Vagina (tissue), 2 donors: ENCODE results near the gene COMMD2. TPM values are rescaled to one million over a fixed set of nuclear protein-coding genes. Genes with fewer than 3 reads are reported as not detected.

Experiments
- DNase-seq, 2 donors: peaks; one replicate each; pipeline ENCODE4 v3.0.0-alpha.2; 2017; ENCODE audit errors: extremely low spot score in 2 of 2
- H3K27ac ChIP-seq: fragments of 200-600 bp; sonication (generic); one replicate; pipeline ENCODE4 v1.5.1; 2019
- H3K27me3 ChIP-seq: fragments of 200-600 bp; sonication (generic); one replicate; pipeline ENCODE4 v1.5.1; 2019
- H3K36me3 ChIP-seq, 2 donors: fragments of 200-600 bp; sonication (generic); one replicate each; pipeline ENCODE4 v1.5.1; 2017 to 2019
- H3K4me1 ChIP-seq: fragments of 200-600 bp; sonication (generic); one replicate; pipeline ENCODE4 v1.5.1; 2019
- H3K4me3 ChIP-seq, 2 donors: fragments of 200-600 bp; sonication (generic); 1 replicate in 1 of 2; 2 replicates in 1 of 2; pipeline ENCODE4 v1.5.1; 2016 to 2019
- H3K9me3 ChIP-seq: fragments of 200-600 bp; sonication (generic); one replicate; pipeline ENCODE4 v1.5.1; 2019
- POLR2A ChIP-seq, 2 donors: fragments of 450-650 bp; IDR thresholded peaks; one replicate each; pipeline ENCODE4 v1.6.1; 2017; ENCODE audit warnings: antibody characterized with exemption in 2 of 2, mild to moderate bottlenecking in 2 of 2, moderate library complexity in 2 of 2
- POLR2AphosphoS5 ChIP-seq, 2 donors: sonication (generic); formaldehyde crosslinking; IDR thresholded peaks; one replicate each; pipeline ENCODE4 v1.9.0; 2017; ENCODE audit warnings: antibody characterized with exemption in 2 of 2, mild to moderate bottlenecking in 2 of 2, low read depth in 1 of 2; ENCODE audit not compliant: insufficient read depth in 1 of 2
- intact Hi-C: fragments of 100-400 bp; cut with DNase I; formaldehyde crosslinking; loops from one replicate; pipeline ENCODE4 v1.15.1; 2023
- total RNA-seq: library from RNA; depleted of rRNA; stranded (reverse); fragments of >200 nt; gene quantifications from one replicate; pipeline ENCODE4 v1.2.3, GENCODE V29; 2016
- TF ChIP-seq, protein P1 (sequence below), 3 experiments: fragments of 450-650 bp in 2 of 3; fragments of 200-600 bp in 1 of 3; sonication (generic) in 1 of 3; IDR thresholded peaks; one replicate each; pipeline ENCODE4 v1.5.1; 2017 to 2019; ENCODE audit warnings: antibody characterized with exemption in 3 of 3, mild to moderate bottlenecking in 2 of 3, moderate library complexity in 2 of 3

Gene COMMD2
- total RNA-seq, 1 donor from 2014 or later, result 18.9 TPM

DNA sequence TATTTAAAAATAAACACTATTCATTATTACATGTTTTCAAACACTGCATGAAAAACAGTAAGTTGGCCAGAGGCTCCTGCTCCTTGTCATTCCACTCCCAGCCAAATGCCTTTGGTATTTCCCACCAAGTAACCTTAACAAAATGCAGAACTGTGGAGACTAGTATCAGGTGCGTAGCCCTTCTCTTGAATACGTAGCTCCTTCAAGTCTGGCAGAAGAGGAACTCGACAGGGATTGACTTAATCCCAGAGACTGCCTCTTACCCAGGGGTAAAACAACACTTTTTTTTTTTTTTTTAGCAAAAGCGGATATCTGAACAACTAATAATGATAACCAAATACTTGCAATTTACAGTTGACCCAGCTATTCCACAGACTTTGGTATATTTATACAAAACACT, 738 bp downstream of the COMMD2 start:
- TF ChIP-seq POLR2A (IDR thresholded peaks at IDR 0.05) (no peak), POLR2AphosphoS5 (IDR thresholded peaks at IDR 0.05; ENCODE audit: insufficient read depth in 1 of 2, low read depth in 1 of 2) (no peak)
- TF ChIP-seq, protein P1, sequence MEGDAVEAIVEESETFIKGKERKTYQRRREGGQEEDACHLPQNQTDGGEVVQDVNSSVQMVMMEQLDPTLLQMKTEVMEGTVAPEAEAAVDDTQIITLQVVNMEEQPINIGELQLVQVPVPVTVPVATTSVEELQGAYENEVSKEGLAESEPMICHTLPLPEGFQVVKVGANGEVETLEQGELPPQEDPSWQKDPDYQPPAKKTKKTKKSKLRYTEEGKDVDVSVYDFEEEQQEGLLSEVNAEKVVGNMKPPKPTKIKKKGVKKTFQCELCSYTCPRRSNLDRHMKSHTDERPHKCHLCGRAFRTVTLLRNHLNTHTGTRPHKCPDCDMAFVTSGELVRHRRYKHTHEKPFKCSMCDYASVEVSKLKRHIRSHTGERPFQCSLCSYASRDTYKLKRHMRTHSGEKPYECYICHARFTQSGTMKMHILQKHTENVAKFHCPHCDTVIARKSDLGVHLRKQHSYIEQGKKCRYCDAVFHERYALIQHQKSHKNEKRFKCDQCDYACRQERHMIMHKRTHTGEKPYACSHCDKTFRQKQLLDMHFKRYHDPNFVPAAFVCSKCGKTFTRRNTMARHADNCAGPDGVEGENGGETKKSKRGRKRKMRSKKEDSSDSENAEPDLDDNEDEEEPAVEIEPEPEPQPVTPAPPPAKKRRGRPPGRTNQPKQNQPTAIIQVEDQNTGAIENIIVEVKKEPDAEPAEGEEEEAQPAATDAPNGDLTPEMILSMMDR (IDR thresholded peaks at IDR 0.05), result no peak
- no peaks in the 10 kb centered on the region for H3K27me3 ChIP-seq
- intact Hi-C loops, result no loop called here
- DNase-seq, result no peak
- peaks cover 0 to 32% of the 10 kb centered on the region in 2 donors for H3K36me3 ChIP-seq
- H3K27ac ChIP-seq, result peak overlapping the region; percentile 82
- H3K9me3 ChIP-seq, result no peaks in the 10 kb centered on the region
- peak overlapping the region; percentile 75 to 85 for H3K4me3 ChIP-seq
- H3K4me1 ChIP-seq, result peaks cover 25% of the 10 kb centered on the region

DNA sequence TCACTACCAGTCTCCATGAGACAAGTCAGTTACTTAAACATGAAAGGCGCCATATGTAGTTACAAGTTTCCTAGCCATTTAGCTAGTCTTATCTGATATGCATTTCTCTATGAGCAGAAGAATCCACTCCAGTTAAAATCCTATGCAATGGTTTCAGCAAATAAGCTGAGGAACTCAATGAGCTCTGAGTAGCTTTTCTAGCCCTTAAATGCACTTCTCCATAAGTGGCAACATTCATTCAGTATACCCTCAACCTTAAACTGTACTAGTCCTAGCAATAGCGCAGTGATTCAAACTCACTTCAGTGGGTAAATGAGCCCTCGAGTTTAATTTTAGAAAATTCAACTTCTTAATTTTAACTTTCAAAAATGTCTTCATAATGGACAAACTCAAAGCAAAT, 7.7 kb downstream of the COMMD2 start:
- Histone ChIP-seq H3K36me3 (peaks cover 0 to 55% of the 10 kb centered on the region in 2 donors), H3K4me3 (no peak overlapping the region), H3K4me1 (no peaks in the 10 kb centered on the region), H3K9me3 (no peaks in the 10 kb centered on the region), H3K27me3 (no peaks in the 10 kb centered on the region), H3K27ac (no peak overlapping the region)
- no peak for DNase-seq
- intact Hi-C loops, result no loop called here
- TF ChIP-seq POLR2A (IDR thresholded peaks at IDR 0.05), result no peak
- TF ChIP-seq, protein P1 (IDR thresholded peaks at IDR 0.05), result no peak
- no peak for TF ChIP-seq POLR2AphosphoS5 (IDR thresholded peaks at IDR 0.05; ENCODE audit: insufficient read depth in 1 of 2, low read depth in 1 of 2)

DNA sequence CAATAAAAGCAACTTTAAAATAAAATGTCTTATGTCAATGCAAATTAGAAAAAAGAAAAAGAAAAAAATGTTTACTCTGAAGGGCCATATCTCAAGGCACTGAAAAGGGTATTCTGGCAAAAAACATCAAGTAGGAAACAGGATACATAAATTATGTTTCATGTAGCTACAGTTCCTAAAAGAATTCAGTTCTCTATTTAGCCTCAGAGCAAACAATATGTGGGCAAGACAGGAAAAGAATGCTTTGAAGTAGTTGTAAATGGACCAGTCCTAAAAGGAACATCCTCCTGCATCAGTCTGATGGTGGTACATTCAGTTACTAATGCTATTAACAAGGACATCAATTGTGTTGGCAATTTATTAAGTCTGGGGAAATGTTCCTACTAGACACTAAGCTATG, 8.1 kb downstream of the COMMD2 start:
- H3K27me3 ChIP-seq, result no peaks in the 10 kb centered on the region
- no peak for DNase-seq
- no peaks in the 10 kb centered on the region for H3K4me1 ChIP-seq
- H3K9me3 ChIP-seq, result no peaks in the 10 kb centered on the region
- TF ChIP-seq POLR2AphosphoS5 (IDR thresholded peaks at IDR 0.05; ENCODE audit: insufficient read depth in 1 of 2, low read depth in 1 of 2) (no peak), POLR2A (IDR thresholded peaks at IDR 0.05) (no peak)
- TF ChIP-seq, protein P1 (IDR thresholded peaks at IDR 0.05), result no peak
- no peak overlapping the region for H3K4me3 ChIP-seq
- no peak overlapping the region for H3K27ac ChIP-seq
- intact Hi-C loops, result no loop called here
- H3K36me3 ChIP-seq, result peaks cover 0 to 58% of the 10 kb centered on the region in 2 donors

DNA sequence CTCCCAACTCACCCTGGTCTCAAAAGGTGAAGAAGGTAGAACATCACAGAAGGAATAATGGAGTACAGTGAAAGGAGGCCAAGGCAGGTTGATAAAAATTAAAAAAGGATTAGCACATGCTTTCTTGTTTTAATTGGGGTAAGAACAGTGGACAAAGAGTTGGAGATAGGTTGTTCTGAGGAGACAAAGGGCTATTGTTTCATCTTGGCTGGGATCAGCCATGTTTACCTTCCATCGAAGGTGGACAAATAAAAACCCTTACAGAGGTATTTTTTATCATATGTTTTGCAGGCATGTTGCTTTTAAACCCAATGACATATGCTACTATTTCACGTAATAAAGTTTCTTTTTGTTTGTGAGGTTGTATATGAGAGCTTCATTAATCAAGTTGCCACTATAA, 12.9 kb downstream of the COMMD2 start:
- TF ChIP-seq, protein P1 (IDR thresholded peaks at IDR 0.05), result no peak
- no peak for TF ChIP-seq POLR2A (IDR thresholded peaks at IDR 0.05)
- TF ChIP-seq POLR2AphosphoS5 (IDR thresholded peaks at IDR 0.05; ENCODE audit: insufficient read depth in 1 of 2, low read depth in 1 of 2), result no peak
- Histone ChIP-seq H3K27me3 (no peaks in the 10 kb centered on the region), H3K4me3 (no peak overlapping the region), H3K36me3 (peaks cover 0 to 25% of the 10 kb centered on the region in 2 donors), H3K4me1 (no peaks in the 10 kb centered on the region), H3K9me3 (no peaks in the 10 kb centered on the region), H3K27ac (no peak overlapping the region)
- no peak for DNase-seq
- intact Hi-C loops, result no loop called here

DNA sequence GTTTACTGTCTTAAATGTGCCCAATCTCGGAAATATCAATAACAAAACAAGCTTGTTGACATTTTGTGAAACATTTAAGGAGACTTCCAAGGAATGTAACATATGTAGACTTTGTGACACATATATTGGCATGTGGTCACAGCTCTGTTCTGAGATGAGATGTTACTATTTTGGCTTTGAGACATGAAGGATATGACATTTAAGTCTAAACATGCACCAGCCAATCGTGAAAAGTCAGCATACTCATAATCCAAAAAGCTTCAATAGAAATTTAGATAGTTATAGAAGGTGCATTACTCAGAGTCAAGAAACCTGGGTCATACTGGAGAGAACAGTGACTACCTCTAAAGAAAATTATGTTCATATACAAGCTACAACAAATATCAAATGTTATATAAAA, 13.4 kb downstream of the COMMD2 start:
- Histone ChIP-seq H3K4me3 (no peak overlapping the region), H3K4me1 (no peaks in the 10 kb centered on the region), H3K36me3 (peaks cover 0 to 25% of the 10 kb centered on the region in 2 donors), H3K27ac (no peak overlapping the region), H3K27me3 (no peaks in the 10 kb centered on the region), H3K9me3 (no peaks in the 10 kb centered on the region)
- no peak for DNase-seq
- intact Hi-C loops, result no loop called here
- no peak for TF ChIP-seq POLR2AphosphoS5 (IDR thresholded peaks at IDR 0.05; ENCODE audit: insufficient read depth in 1 of 2, low read depth in 1 of 2)
- TF ChIP-seq, protein P1 (IDR thresholded peaks at IDR 0.05), result no peak
- TF ChIP-seq POLR2A (IDR thresholded peaks at IDR 0.05), result no peak
